Measurements from ENCODE around the gene CYB5D1.
A peak's percentile ranks its signal among the peaks of the same experiment; 100 is the strongest.
"Not testable (repeated sequence)": the region's sequence is repeated elsewhere in the genome, so short reads cannot be mapped to it uniquely, and the experiment has no call there.

Gene CYB5D1

GRCh38 chr17:7856011-7856810 is 1.6 kb upstream of the CYB5D1 start:
- DNase-seq (ENCODE audit: low spot score), result peak; percentile 15

- peak; percentile 94 for DNase-seq (ENCODE audit: low spot score)
Measured at GRCh38 chr17:7856811-7857712, 741 bp upstream of the CYB5D1 start, which contains the start of gene NAA38. Gene NAA38, minus strand, starts transcription at chr17:7857559. Its CDS starts 96 bp downstream, at chr17:7857463.

GRCh38 chr17:7858522-7858810 is 663 bp downstream of the CYB5D1 start:
- peak; percentile 80 for DNase-seq (ENCODE audit: low spot score)

- DNase-seq (ENCODE audit: low spot score), result no peak
Measured at GRCh38 chr17:7859028-7859427, 1.2 kb downstream of the CYB5D1 start.

GRCh38 chr17:7862692-7863437 is 5.1 kb downstream of the CYB5D1 start:
- peak; percentile 58 for DNase-seq (ENCODE audit: low spot score)

- not testable (repeated sequence) for DNase-seq (ENCODE audit: low spot score)
Measured at GRCh38 chr17:7864384-7864783, 6.6 kb downstream of the CYB5D1 start.

GRCh38 chr17:7864995-7865650 is 7.3 kb downstream of the CYB5D1 start:
- no peak for DNase-seq (ENCODE audit: low spot score)

- DNase-seq (ENCODE audit: low spot score), result no peak
Measured at GRCh38 chr17:7867881-7868329, 10.1 kb downstream of the CYB5D1 start.

GRCh38 chr17:7873051-7873450 is 15.2 kb downstream of the CYB5D1 start:
- DNase-seq (ENCODE audit: low spot score), result no peak

GRCh38 chr17:7875804-7876370 is 18.1 kb downstream of the CYB5D1 start:
- DNase-seq (ENCODE audit: low spot score), result no peak

- DNase-seq (ENCODE audit: low spot score), result no peak
Measured at GRCh38 chr17:7878234-7878633, 20.4 kb downstream of the CYB5D1 start.

GRCh38 chr17:7880076-7880868 is 22.5 kb downstream of the CYB5D1 start:
- no peak for DNase-seq (ENCODE audit: low spot score)

GRCh38 chr17:7881276-7882054 is 23.7 kb downstream of the CYB5D1 start:
- no peak for DNase-seq (ENCODE audit: low spot score)

GRCh38 chr17:7882068-7882467 is 24.3 kb downstream of the CYB5D1 start:
- no peak for DNase-seq (ENCODE audit: low spot score)

- DNase-seq (ENCODE audit: low spot score), result no peak
Measured at GRCh38 chr17:7882629-7883028, 24.8 kb downstream of the CYB5D1 start.

GRCh38 chr17:7883781-7884386 is 26.1 kb downstream of the CYB5D1 start:
- peak; percentile 27 for DNase-seq (ENCODE audit: low spot score)

GRCh38 chr17:7884581-7885366 is 27.0 kb downstream of the CYB5D1 start:
- peak; percentile 38 for DNase-seq (ENCODE audit: low spot score)

Measured in AG20443 (cell line).